ENCODE results near the gene P2RX1.

GRCh38 chr17:3951003-3951402, 34.7 kb upstream of the P2RX1 start:
- TF ChIP-seq EZH2phosphoT487 (conservative IDR thresholded peaks at IDR 0.05; ENCODE audit: low read length) (no peak), CTCF (IDR thresholded peaks at IDR 0.05; ENCODE audit: insufficient read depth, low read length, poor library complexity, severe bottlenecking) (no peak)
